LNCAP (cell line): Measurements from ENCODE around the gene PSAT1.

Source experiments
- CTCF ChIP-seq: fragments of 450-650 bp; IDR thresholded peaks from 2 replicates; pipeline ENCODE4 v1.5.1; 2017; ENCODE audit warnings: mild to moderate bottlenecking

PSAT1 gene

GRCh38 chr9:78267889-78268288 lies 29.0 kb upstream of the PSAT1 start:
- no peak for TF ChIP-seq CTCF

GRCh38 chr9:78269784-78270183 lies 27.1 kb upstream of the PSAT1 start:
- no peak for TF ChIP-seq CTCF

- no peak for TF ChIP-seq CTCF
Observed at GRCh38 chr9:78272307-78272706, 24.6 kb upstream of the PSAT1 start.

GRCh38 chr9:78273761-78274160 lies 23.2 kb upstream of the PSAT1 start:
- no peak for TF ChIP-seq CTCF

GRCh38 chr9:78278177-78278777 lies 18.6 kb upstream of the PSAT1 start:
- TF ChIP-seq CTCF = no peak

- no peak for TF ChIP-seq CTCF
Observed at GRCh38 chr9:78278801-78279200, 18.1 kb upstream of the PSAT1 start.

GRCh38 chr9:78280982-78281668 lies 15.8 kb upstream of the PSAT1 start:
- no peak for TF ChIP-seq CTCF
